Right hindlimb (tissue), 1 donor: ENCODE results near the gene NTN3.
"Not testable (repeated sequence)": the region's sequence is repeated elsewhere in the genome, so short reads cannot be mapped to it uniquely, and the experiment has no call there.

Experiments used
- DNase-seq: peaks from one replicate; pipeline ENCODE4 v3.0.0-alpha.2; 2018

NTN3 gene

GRCh38 chr16:2471016-2471652 is at the start of gene NTN3:
Gene NTN3, plus strand, starts transcription at chr16:2471297. Its CDS starts 405 bp downstream, at chr16:2471702.
- DNase-seq, result peak; percentile 89

GRCh38 chr16:2422123-2422867 is 48.8 kb upstream of the NTN3 start:
- no peak for DNase-seq

GRCh38 chr16:2424061-2425007 is 46.8 kb upstream of the NTN3 start:
- DNase-seq, result no peak

GRCh38 chr16:2425008-2425518 is 46.0 kb upstream of the NTN3 start:
- no peak for DNase-seq

- no peak for DNase-seq
These were observed 45.2 kb upstream of the NTN3 start for GRCh38 chr16:2425825-2426430.

GRCh38 chr16:2426941-2427361 is 44.1 kb upstream of the NTN3 start:
- DNase-seq, result no peak

- DNase-seq, result no peak
These were observed 43.6 kb upstream of the NTN3 start for GRCh38 chr16:2427526-2427925.

GRCh38 chr16:2428051-2428783 is 42.9 kb upstream of the NTN3 start:
- DNase-seq, result peak; percentile 68

GRCh38 chr16:2428784-2429033 is 42.4 kb upstream of the NTN3 start:
- DNase-seq, result no peak

GRCh38 chr16:2429034-2429770 is 41.9 kb upstream of the NTN3 start, which contains the start of gene CCNF:
Gene CCNF, plus strand, starts transcription at chr16:2429447. Its CDS starts 35 bp downstream, at chr16:2429482.
- peak; percentile 99 for DNase-seq

- no peak for DNase-seq
These were observed 41.1 kb upstream of the NTN3 start for GRCh38 chr16:2429771-2430663.

GRCh38 chr16:2432286-2432685 is 38.8 kb upstream of the NTN3 start:
- DNase-seq, result no peak

- no peak for DNase-seq
These were observed 38.1 kb upstream of the NTN3 start for GRCh38 chr16:2432801-2433505.

GRCh38 chr16:2435236-2435635 is 35.9 kb upstream of the NTN3 start:
- not testable (repeated sequence) for DNase-seq

- no peak for DNase-seq
These were observed 35.0 kb upstream of the NTN3 start for GRCh38 chr16:2436110-2436509.

- DNase-seq, result no peak
These were observed 33.9 kb upstream of the NTN3 start for GRCh38 chr16:2437032-2437790.

GRCh38 chr16:2438121-2438520 is 33.0 kb upstream of the NTN3 start:
- DNase-seq, result no peak

- no peak for DNase-seq
These were observed 31.5 kb upstream of the NTN3 start for GRCh38 chr16:2439598-2439997.
